ENCODE data around the gene IGF2BP2.

Gene IGF2BP2

GRCh38 chr3:185779461-185779860 is 45.4 kb downstream of the IGF2BP2 start:
- no peak for DNase-seq (ENCODE audit: low read depth in 1 of 2, low spot score in 1 of 2)
- Histone ChIP-seq H3K27me3 (ENCODE audit: insufficient read depth, poor library complexity, severe bottlenecking) (peaks cover 16% of the 10 kb centered on the region), H3K27ac (replicated peaks) (no peak overlapping the region), H3K4me3 (replicated peaks; ENCODE audit: insufficient read depth, low read length) (no peak overlapping the region)
- TF ChIP-seq CTCF (IDR thresholded peaks at IDR 0.05; ENCODE audit: insufficient read depth, low read length): no peak
- TF ChIP-seq, protein P1, sequence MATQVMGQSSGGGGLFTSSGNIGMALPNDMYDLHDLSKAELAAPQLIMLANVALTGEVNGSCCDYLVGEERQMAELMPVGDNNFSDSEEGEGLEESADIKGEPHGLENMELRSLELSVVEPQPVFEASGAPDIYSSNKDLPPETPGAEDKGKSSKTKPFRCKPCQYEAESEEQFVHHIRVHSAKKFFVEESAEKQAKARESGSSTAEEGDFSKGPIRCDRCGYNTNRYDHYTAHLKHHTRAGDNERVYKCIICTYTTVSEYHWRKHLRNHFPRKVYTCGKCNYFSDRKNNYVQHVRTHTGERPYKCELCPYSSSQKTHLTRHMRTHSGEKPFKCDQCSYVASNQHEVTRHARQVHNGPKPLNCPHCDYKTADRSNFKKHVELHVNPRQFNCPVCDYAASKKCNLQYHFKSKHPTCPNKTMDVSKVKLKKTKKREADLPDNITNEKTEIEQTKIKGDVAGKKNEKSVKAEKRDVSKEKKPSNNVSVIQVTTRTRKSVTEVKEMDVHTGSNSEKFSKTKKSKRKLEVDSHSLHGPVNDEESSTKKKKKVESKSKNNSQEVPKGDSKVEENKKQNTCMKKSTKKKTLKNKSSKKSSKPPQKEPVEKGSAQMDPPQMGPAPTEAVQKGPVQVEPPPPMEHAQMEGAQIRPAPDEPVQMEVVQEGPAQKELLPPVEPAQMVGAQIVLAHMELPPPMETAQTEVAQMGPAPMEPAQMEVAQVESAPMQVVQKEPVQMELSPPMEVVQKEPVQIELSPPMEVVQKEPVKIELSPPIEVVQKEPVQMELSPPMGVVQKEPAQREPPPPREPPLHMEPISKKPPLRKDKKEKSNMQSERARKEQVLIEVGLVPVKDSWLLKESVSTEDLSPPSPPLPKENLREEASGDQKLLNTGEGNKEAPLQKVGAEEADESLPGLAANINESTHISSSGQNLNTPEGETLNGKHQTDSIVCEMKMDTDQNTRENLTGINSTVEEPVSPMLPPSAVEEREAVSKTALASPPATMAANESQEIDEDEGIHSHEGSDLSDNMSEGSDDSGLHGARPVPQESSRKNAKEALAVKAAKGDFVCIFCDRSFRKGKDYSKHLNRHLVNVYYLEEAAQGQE (IDR thresholded peaks at IDR 0.05; ENCODE audit: insufficient replicate concordance, low read depth): no peak

DNA sequence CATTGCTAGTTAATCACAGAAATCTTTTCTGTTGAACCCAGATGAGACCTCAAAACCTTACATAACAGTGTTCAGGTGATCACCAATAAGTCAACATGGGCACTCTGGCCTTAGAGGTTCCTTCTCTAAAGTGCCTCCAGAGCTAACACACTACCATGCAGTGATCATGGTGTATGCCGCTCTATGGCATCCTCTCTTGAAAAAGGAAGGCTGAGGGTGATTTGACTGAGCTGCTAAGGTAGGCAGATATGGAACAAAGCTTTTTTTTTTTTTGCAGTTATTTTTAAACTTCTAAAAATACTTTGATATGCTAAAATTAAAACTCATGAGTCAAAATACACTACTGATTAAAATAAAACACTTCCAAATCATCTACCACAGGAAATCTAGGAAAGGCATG is 46.0 kb downstream of the IGF2BP2 start:
- TF ChIP-seq SPI1 (IDR thresholded peaks at IDR 0.05; ENCODE audit: borderline replicate concordance, low read depth) (no peak), CTCF (IDR thresholded peaks at IDR 0.05; ENCODE audit: insufficient read depth, low read length) (no peak), POLR2AphosphoS5 (IDR thresholded peaks at IDR 0.05; ENCODE audit: low read depth) (no peak)
- TF ChIP-seq, protein P1 (IDR thresholded peaks at IDR 0.05; ENCODE audit: insufficient replicate concordance, low read depth): no peak
- no peak overlapping the region for H3K27ac ChIP-seq (replicated peaks)

DNA sequence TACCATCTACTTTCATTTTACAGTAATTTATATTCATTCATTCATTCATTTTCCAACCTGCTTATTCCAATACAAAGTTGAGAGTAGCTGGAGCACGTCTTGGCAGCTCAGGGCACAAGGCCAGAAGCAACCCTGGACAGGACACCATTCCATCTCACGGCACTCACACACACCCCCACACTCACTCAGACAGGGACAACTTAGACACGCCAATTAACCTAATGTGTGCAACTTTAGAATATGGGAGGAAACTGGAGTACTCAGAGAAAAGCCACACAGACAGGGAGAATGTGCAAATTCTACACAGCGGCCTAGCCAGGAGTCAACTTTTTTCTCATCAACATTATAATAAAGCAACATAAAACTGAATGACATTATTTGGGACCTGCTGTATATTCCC is 46.7 kb downstream of the IGF2BP2 start:
- Histone ChIP-seq H3K27me3 (ENCODE audit: insufficient read depth, poor library complexity, severe bottlenecking) (peaks cover 16% of the 10 kb centered on the region), H3K27ac (replicated peaks) (no peak overlapping the region), H3K4me3 (replicated peaks; ENCODE audit: insufficient read depth, low read length) (no peak overlapping the region)
- TF ChIP-seq GABPA (IDR thresholded peaks at IDR 0.05; ENCODE audit: low read depth) (no peak), POLR2AphosphoS5 (IDR thresholded peaks at IDR 0.05; ENCODE audit: low read depth) (no peak), CTCF (IDR thresholded peaks at IDR 0.05; ENCODE audit: insufficient read depth, low read length) (no peak), SPI1 (IDR thresholded peaks at IDR 0.05; ENCODE audit: borderline replicate concordance, low read depth) (no peak)
- TF ChIP-seq, protein P1 (IDR thresholded peaks at IDR 0.05; ENCODE audit: insufficient replicate concordance, low read depth): no peak
- DNase-seq (ENCODE audit: low read depth in 1 of 2, low spot score in 1 of 2): no peak

More for the DNA sequence above, 46.0 kb downstream of the IGF2BP2 start:
- Histone ChIP-seq H3K27me3 (ENCODE audit: insufficient read depth, poor library complexity, severe bottlenecking) (peaks cover 16% of the 10 kb centered on the region), H3K4me3 (replicated peaks; ENCODE audit: insufficient read depth, low read length) (no peak overlapping the region)
- no peak for DNase-seq (ENCODE audit: low read depth in 1 of 2, low spot score in 1 of 2)

All from HL-60 (cell line).